Body of pancreas (tissue), 4 donors: Measurements from ENCODE around the gene SIRPB2.

Experiments used
- POLR2A ChIP-seq, 3 donors: fragments of 450-650 bp; IDR thresholded peaks; one replicate each; pipeline ENCODE4 v1.6.1; 2016; ENCODE audit warnings: antibody characterized with exemption in 3 of 3, mild to moderate bottlenecking in 2 of 3
- TF ChIP-seq, protein P1 (sequence below), 7 experiments: fragments of 450-650 bp in 4 of 7; fragments of 200-600 bp in 3 of 7; sonication (generic) in 3 of 7; IDR thresholded peaks; one replicate each; pipeline ENCODE4 v1.5.1; 2016 to 2019; ENCODE audit warnings: antibody characterized with exemption in 7 of 7

GRCh38 chr20:1468117-1468624 lies 23.0 kb downstream of the SIRPB2 start:
- TF ChIP-seq, protein P1, sequence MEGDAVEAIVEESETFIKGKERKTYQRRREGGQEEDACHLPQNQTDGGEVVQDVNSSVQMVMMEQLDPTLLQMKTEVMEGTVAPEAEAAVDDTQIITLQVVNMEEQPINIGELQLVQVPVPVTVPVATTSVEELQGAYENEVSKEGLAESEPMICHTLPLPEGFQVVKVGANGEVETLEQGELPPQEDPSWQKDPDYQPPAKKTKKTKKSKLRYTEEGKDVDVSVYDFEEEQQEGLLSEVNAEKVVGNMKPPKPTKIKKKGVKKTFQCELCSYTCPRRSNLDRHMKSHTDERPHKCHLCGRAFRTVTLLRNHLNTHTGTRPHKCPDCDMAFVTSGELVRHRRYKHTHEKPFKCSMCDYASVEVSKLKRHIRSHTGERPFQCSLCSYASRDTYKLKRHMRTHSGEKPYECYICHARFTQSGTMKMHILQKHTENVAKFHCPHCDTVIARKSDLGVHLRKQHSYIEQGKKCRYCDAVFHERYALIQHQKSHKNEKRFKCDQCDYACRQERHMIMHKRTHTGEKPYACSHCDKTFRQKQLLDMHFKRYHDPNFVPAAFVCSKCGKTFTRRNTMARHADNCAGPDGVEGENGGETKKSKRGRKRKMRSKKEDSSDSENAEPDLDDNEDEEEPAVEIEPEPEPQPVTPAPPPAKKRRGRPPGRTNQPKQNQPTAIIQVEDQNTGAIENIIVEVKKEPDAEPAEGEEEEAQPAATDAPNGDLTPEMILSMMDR (IDR thresholded peaks at IDR 0.05) = no peak
- no peak for TF ChIP-seq POLR2A (IDR thresholded peaks at IDR 0.05)
